CD1c-positive myeloid dendritic cell (primary cell): ENCODE measurements around the gene LMTK2.

Experiments
- DNase-seq: peaks from one replicate; pipeline ENCODE4 v3.0.0-alpha.2; 2016; ENCODE audit errors: extremely low spot score

Gene LMTK2

DNA sequence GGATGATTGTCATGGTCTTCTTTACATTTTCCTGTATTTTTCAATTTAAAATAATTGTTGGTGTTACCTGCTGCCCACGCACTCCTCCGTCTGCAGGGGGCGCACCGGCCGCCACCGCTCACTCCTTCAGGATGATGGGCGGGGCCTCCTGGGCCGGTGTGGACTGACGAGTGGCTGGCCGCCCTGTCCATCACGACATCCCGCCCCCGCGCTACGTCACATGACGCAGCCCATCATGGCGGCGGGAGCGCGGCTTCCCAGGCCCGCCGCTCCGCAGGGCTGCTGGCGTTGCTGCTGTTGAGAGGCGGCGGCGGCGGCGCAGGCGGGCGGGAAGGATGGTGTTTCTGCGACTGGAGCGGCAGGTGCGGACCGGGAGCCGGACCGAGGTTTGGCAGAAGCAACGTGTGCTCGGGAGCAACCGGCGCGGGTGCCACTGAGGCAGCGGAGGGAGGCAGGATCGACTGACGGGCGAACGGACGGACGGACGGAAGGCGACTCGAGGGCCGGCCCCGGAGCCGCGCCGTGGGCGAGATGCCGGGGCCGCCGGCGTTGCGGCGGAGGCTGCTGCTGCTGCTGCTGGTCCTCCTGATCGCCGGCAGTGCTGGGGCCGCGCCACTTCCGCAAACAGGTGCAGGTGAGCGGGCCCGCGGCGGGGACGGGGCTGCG, at the start of gene LMTK2:
Gene LMTK2, plus strand, starts transcription at position 216 of the 666 bp plus-strand sequence. Its CDS starts 316 bp downstream, at position 532.
- DNase-seq: peak; percentile 97

DNA sequence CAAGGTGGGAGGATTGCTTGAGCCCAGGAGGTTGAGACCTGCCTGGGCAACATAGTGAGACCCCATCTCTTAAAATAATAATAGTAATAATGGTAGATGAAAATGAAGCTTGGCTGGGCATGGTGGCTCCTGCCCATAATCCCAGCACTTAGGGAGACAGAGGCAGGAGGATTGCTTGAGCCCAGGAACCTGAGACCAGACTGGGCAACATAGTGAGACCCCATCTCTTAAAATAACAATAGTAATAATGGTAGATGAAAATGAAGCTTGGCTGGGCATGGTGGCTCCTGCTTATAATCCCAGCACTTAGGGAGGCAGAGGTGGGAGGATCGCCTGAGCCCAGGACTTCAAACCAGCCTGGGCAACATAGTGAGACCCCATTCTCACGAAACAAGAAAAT, 49.5 kb upstream of the LMTK2 start:
- DNase-seq: no peak

DNA sequence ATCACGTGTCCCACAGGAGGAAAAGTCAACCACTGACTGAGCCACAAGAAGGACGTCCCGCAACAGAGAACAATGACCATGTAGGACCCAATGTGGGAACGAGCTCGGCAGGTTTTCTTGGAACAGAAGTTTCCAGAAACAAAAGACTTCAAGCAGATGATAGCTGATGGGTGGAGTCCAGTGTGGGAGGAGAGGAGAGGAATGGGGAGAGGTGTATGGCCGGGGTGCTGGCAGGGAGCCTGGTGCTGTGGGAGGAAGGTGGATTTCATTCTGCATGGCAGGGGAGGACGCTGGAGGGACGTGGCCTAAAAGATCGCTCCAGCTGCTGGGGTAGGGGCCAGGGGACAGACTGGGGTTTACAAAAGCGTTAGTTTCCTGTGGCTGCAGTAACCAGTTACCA, 48.5 kb upstream of the LMTK2 start:
- DNase-seq: no peak

DNA sequence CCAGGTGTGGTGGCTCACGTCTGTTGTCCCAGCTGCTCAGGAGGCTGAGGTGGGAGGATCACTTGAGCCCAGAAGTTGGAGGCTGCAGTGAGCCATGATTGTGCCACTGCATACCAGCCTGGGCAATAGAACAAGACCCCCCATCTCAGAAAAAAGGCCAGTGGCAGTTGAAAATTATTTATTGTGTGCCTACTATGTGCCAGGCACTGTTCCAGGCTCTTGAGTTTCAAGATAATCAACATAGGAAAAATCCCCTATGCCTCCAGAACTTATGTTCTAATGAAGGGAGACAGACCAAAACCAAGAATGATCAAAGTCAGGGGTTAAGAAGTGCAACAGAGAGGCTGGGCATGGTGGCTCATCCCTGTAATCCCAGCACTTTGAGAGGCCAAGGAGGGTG, 42.4 kb upstream of the LMTK2 start:
- no peak for DNase-seq

DNA sequence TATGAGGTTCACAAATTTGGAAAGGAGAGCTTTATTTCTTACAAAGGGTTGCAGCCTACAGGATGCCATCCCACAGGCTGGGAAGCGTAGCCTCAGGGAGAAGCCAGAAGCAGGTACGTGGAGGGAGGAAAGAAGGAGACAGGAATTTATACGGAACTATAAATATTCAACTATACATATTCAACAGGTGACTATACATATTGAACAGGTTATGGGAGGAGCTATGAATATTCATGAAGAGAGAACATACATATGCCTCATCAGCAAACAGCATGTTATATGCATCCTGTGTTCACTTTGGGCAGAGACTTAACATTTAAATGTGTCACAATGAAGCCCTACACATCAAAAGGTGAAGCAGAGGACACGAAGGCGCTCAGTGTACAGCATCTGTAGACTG, 40.5 kb upstream of the LMTK2 start:
- DNase-seq: no peak

DNA sequence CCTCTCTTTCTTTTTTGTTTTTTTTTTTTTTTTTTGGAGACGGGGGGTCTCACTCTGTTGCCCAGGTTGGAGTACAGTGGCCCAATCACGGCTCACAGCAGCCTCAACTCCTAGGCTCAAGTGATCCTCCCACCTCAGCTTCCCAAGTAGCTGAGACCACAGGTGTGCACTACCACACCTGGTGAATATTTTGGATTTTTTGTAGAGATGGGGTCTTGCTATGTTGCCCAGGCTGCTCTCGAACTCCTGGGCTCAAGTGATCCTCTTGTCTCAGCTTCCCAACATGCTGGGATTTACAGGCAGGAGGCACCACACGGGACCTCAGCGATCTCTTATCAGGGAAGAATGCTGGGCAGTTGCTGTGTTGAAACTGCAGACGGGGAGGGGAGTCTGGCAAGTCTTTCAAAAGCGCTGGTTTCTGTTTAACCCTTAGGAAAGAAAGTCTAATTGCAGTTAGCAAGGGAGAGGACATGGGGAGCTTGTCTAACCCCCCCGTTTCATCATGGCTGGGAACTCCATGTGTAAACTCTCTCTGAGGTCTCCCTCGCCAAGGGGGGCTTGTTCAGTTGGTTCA, 39.6 kb upstream of the LMTK2 start:
- DNase-seq: no peak

DNA sequence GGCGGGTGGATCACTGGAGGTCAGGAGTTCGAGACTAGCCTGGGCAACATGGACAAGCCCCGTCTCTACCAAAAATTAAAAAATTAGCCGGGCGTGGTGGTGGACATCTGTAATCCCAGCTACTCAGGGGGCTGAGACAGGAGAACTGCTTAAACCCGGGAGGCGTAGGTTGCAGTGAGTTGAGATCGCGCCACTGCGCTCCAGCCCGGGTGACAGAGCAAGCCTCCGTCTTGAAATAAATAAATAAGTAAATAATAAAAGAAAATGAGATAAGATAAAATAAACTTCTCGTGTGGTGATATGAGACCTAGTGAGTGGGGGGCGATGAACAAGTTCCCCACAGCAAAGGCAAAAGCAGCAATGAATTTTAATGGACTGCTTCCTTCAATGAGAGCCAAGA, 33.6 kb upstream of the LMTK2 start:
- no peak for DNase-seq

DNA sequence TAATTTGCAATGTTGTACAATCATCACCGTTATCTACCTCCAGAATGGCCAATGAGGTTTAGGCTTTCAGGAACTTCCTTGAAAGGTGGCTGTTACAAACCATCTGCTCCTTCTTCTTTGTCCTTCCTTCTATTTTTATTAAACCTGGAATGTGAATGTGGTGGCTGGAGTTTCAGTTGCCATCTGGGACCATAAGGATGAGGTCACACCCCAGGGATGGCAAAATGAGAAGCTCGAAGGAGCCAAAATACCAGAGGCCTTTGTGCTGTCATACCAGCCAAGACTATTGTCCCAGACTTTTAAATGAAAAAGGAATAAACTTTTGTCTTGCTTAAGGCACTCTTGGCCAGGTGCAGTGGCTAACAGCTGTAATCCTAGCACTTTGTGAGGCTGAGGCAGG, 30.9 kb upstream of the LMTK2 start:
- no peak for DNase-seq

DNA sequence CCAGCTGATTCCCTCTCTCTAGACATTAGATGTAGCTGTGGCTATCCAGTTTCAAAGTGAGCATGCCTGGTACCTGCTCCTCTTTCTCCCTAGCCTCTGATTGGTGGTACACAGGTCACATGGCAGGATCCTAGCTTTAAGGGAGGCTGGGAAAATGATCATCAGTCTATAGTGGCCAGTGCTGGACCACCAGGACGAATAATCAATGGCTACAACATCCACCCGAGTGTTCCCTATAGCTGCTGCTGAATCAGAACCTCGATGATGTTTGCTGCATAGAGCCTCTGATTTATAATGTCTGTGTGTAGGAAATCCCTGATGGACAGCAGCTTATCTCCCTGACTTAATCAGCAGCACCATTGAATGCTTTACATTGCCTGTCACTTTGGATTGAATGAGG, 28.9 kb upstream of the LMTK2 start:
- DNase-seq: no peak

DNA sequence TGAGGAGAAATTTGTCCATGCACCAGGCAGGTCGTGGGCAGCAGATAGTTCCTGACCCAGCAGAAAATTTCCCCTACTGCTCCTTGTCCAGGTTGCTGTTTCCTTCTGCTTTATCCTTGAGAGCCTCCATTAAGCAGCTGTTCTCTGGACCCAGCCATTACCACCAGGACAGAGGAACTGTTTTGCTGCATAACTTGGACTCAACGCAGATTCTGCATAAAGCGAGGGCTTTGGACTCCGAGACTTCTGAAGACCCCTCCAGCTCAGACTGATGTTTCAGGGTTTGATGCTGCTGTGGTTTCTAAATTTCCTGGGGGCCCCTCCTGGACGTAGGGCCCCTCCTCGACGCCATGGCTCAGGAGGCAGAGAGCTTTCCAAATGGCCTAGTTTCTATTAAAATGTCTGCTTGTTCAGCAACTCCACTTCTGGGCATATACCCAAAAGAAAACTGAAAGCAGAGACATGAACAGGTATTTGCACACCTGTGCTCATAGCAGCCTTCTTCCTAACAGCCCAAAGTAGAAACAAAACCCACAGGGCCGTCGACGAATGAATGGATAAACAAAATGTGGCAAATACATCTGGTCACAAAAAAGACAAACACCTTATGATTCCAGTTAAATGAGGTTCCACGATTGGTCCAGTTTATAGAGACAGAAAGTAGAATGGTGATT, 28.3 kb upstream of the LMTK2 start:
- DNase-seq: no peak

DNA sequence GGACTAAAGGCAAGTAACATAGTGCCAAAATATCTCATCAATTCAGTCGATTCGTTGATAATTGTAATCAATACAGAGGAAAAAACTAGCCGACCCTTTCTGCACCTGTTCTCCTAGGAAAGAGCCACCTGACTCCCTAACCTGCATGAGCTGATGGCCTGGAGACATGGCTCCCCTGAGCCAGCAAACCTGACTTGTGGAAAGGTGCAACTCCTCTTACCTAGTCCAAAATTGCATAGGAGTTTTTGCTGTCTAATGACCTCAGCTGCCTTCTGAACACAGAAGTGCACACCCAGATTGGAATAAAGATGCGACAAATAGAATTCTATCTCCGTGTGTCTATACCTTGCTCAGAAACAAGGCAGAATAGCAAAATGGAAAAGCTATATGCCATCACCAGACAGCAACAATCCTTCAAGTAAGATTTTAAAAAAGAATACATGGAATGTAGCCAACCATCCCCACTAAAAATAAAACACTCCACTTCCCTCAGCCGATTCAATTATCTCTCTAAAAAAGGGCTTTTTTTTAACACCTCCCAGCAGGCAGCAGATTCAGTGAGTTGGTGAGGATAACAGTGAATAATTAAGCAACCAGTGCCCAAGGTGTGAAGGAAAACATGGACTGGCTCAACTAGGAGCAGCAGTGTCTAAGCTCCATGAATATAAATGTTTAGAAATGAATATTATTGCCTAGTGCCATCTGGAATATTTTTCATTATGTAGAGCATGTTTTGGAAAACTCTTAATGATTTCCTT, 26.6 kb upstream of the LMTK2 start:
- DNase-seq: no peak

DNA sequence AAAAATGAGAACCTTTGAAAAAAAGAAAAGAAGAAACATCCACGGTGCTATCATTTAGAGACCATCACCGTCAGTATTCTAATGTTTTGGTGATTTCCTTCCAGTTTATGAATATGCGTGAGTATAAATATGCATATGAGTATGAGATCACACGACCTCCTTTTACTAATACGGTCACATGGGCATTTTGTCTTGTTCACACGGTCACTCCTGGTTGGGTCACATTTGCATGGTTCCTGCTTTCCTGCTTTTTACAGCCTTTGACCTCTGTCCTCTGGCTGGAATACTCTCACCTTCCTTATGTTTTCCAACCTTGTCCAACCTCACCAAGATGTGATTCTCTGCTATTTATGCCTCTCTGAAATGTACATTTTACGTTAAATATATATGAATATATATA, 25.3 kb upstream of the LMTK2 start:
- DNase-seq: no peak

DNA sequence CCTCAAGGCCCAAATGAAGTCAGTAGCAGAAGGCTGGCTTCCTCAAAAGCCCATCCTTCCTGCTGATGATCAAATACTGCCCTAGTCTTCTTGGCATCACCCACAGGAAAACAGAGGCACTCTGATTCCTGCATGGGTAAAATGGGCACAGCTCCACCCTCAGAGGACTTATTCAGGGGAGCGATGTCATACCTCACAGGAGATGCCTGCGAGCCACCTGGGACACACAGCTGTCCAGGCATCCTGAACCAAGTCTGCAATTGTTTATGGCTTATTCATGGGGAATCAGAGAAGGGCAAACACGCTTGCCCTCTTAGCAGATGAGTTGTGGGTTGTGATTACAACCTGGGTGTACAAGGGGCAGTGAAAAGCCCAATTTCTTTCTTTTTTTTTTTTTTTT, 22.0 kb upstream of the LMTK2 start:
- no peak for DNase-seq

DNA sequence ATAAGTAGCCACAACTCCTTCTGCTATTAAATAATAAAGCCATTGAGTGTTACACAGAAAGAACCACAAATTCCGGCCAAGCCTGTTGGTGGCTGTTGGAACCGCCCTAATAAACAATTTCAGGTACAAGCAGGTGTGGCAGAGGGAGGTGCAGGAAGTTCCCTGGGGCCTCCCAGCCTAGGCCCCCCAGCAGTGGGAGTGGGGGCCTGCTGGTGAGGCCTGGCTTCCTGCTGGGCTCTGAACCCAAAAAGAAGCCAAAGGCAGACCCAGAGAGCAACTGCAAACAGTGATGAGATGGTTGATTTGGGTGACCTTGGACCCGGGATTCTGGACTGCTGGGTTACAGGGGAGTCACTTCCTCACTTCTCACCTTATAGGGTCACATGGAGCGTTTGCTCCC, 21.0 kb upstream of the LMTK2 start:
- no peak for DNase-seq

DNA sequence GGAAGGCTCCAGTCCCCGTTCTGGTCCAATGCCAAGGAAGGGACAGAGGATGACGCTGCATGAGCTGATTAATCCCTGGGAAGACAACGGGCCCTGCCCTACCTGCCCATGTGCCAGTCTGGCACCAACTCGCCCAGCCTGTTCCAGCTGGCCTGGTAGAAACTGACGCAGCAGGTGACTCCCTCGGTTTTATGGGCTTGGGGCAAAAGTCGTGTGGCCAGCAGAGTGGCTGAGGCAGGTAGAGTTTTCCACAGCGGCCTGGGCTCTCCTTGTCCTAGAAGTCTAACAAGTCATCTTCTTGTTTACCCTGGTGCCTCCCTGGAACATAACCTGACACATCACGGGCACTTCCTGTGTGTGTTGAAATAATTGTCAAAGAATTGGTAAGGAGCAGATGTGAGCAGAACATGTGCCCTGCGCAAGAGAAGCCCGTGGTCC, 20.4 kb upstream of the LMTK2 start:
- no peak for DNase-seq

DNA sequence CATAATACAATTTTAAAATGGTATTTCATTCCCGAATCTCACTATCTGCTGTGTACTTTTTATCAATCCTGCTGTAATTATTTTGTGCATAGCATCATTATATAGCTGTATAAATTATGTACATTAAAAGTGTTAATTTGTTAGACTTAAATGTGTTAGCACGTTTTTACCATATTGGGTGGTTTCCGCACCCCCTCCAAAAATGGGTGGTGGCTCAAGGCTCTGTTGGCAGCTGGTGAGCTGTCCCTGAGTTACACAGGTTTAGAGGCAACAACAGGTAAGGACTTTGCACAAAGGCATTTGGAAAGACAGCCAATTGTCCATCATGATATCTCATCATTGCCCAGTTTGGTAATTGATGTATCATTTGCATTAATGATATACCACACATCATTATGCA, 18.6 kb upstream of the LMTK2 start:
- DNase-seq: no peak

DNA sequence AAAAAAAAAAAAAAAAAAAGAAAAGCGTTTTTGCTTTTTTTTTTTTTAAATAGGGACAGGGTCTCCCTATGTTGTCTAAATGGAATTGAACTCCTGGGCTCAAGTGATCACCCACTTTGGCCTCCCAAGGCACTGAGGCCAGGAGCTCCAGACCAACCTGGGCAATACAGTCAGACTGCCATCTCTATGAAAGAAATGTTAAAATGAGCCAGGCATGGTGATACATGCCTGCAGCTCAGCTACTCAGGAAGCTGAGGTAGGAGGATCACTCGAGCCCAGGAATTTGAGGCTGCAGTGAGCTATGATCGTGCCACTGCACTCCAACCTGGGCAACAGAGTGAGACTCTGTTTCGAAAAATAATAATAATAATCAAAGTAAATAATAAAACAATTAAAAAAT, 16.5 kb upstream of the LMTK2 start:
- DNase-seq: no peak

DNA sequence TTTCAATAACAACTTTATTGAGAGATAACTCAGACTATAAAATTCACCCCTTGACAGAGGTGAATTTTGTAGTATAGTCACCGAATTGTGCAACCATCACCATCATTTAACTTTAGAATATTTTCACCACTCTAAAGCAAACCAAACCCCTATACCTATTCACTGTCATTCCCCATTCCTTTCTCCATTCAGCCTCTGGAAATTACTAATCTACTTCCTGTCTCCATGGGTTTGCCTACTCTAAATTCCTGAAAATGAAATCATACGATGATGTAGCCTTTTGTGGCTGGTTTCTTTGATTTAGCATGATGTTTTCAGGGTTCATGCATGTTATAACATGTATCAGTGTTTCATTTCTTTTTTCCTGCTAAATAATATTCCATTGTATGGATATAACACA, 15.6 kb upstream of the LMTK2 start:
- no peak for DNase-seq

DNA sequence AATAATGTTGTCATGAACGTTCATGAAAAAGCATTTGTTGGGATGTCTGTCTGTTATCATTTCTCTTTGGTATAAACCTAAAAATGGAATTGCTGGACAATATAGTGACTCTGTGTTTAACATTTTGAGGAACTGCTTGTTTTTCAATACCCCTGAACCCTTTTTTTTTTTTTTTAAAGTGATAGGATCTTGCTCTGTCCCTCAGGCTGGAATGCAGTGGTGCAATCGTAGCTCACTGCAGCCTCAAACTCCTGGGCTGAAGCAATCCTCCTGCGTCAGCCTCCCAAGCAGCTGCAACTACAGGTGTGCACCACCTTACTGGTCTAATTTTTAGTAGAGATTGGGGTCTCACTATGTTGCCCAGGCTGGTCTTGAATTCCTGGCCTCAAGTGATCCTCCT, 15.1 kb upstream of the LMTK2 start:
- no peak for DNase-seq

DNA sequence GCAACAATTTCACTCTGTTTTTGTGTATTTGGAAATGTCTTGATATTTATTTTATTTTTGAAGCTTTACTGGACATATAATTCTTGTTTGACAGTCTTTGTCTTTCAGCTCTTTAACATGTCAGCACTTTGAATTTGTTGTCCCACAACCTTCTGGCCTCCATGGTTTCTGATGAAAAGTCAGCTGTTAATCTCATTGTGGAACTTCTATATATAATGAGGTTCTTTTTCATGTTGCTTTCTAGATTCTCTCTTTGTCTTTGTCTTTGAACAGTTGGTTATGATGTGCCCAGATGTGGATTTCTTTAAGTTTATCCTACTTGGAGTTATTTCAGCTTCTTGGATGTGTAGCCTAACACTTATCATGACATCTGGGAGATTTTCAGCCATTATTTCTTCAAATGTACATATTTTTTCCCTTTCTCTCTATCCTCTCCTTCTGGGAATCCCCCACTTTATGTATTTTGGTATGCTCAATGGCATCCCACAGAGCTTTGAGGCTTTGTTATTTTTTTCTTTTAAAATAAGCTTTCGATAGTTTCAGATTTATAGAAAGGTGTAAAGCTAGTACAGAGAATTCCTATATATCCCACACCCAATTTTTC, 9.5 kb upstream of the LMTK2 start:
- no peak for DNase-seq

DNA sequence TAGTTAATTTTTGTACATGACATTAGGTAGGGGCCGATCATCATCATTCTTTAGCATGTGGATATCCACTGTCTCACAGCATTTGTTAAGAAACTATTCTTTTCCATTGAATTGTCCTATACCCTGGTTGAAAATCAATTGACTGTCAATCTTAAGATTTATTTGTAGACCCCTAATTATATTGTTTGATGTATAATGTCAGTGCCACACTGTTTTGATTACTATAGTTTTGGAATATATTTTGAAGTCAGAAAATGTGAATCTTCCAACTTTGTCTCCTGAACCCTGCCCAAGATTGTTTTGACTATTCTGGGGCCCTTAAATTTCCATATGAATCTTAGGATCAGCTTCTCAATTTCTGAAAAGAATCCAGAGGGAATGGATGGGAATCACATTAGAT, 6.6 kb upstream of the LMTK2 start:
- DNase-seq: no peak

DNA sequence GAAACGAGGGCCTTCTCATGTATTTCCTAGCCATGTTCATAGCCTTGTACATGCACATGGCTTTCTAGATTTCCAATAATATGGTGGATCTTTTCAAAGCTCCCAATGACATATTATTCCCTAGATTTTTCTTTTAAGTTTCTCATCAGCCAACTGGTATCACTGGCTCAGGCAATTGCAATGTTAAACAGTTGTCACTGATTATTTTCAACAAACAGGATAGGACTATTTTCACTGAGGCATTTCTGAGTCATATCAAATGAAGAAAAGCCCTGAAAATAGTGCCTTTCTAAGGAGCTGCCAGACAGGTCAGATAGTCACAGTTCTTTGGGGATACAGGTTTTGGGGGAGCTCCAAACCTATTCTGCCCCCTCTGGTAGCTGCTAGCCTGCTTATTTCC, 4.5 kb upstream of the LMTK2 start:
- DNase-seq: no peak
